Lower leg skin (tissue), 4 donors: Measurements from ENCODE around the gene ZNF326. TPM values are rescaled to one million over a fixed set of nuclear protein-coding genes. Genes with fewer than 3 reads are reported as not detected.

ENCODE experiments used
- DNase-seq, 2 donors: peaks; one replicate each; pipeline ENCODE4 v3.0.0-alpha.2; 2019; ENCODE audit warnings: low spot score in 2 of 2
- H3K4me3 ChIP-seq: fragments of 200-600 bp; sonication (generic); 2 replicates; pipeline ENCODE4 v1.5.1; 2017; ENCODE audit warnings: mild to moderate bottlenecking, low read depth; ENCODE audit not compliant: poor library complexity, severe bottlenecking
- CTCF ChIP-seq, 3 donors: fragments of 450-650 bp; IDR thresholded peaks; one replicate each; pipeline ENCODE4 v1.5.1; 2016; ENCODE audit warnings: antibody characterized with exemption in 3 of 3, mild to moderate bottlenecking in 3 of 3, moderate library complexity in 2 of 3
- POLR2A ChIP-seq, 2 donors: fragments of 450-650 bp; IDR thresholded peaks; one replicate each; pipeline ENCODE4 v1.6.1; 2016 to 2017; ENCODE audit warnings: antibody characterized with exemption in 2 of 2, mild to moderate bottlenecking in 1 of 2, moderate library complexity in 1 of 2
- WGBS, 2 donors: methylation state at CpG; one replicate each; pipeline ENCODE4 v1.1.5; 2018; 5-methylcytosine and 5-hydroxymethylcytosine counted together
- intact Hi-C: fragments of 100-400 bp; cut with DNase I; formaldehyde crosslinking; loops from one replicate; pipeline ENCODE4 v1.15.0; 2023; ENCODE audit warnings: low total_unique reads
- total RNA-seq, 4 donors: library from RNA; depleted of rRNA; stranded (reverse); fragments of >200 nt; gene quantifications; one replicate each; pipeline ENCODE4 v1.1.0, GENCODE V29; 2016

The ZNF326 gene
- 10 to 100 TPM in 1 of 4 donors, 1 to 10 TPM in 3; 5.0 to 14.8 (median 9.1) TPM for total RNA-seq

DNA sequence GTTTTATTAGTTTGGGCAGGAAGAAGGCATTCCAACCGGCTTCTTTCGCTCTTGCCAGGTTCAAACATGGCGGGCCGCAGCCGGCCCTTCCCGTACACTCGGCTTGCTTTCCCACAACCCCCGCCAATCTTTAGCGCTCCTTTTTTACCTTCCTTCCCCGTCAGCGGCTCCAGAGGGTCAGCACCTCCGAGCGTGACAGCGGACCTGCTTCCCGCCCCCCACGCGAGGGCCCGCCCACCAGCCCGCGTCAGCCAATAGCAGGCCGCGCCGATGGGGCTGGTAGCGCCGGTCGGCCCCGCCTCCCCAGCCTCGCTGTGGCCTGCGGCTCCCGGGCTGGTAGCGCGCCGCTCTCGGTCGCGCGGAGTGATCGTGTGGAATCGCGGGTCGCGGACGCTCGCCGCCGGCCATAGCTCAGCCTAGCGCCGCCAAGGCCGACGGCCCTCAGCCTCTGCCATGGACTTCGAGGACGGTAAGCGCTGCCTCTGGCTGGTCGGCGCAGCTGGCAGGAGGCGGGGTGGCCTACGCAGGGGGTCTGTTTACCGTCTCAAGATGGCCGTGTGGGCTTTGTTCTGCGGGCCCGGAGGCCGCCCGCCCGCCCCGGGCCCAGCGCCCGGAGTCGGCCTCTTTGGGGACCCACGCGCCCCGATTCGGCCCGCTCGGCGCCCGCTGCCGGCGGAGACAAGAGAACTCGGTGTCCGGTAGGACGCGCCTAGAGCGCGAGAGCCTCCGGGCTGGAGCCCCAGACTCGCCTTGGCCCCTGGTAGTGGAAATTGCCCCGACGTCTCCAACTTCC, at the start of gene ZNF326:
ZNF326 (plus strand) TSS at position 306 of the 793 bp plus-strand sequence; CDS start at position 454, 148 bp downstream.
- intact Hi-C loops, result no loop called here
- H3K4me3 ChIP-seq, result peak within 1 kb of the TSS; percentile 94
- WGBS, 2 donors, result 0% methylated on average over 19 to 44 of the region's 88 CpGs
- TF ChIP-seq CTCF (IDR thresholded peaks at IDR 0.05) (no peak), POLR2A (IDR thresholded peaks at IDR 0.05) (peak in 1 of 2 donors; percentile 96)
- peak; percentile 93 to 99 for DNase-seq

DNA sequence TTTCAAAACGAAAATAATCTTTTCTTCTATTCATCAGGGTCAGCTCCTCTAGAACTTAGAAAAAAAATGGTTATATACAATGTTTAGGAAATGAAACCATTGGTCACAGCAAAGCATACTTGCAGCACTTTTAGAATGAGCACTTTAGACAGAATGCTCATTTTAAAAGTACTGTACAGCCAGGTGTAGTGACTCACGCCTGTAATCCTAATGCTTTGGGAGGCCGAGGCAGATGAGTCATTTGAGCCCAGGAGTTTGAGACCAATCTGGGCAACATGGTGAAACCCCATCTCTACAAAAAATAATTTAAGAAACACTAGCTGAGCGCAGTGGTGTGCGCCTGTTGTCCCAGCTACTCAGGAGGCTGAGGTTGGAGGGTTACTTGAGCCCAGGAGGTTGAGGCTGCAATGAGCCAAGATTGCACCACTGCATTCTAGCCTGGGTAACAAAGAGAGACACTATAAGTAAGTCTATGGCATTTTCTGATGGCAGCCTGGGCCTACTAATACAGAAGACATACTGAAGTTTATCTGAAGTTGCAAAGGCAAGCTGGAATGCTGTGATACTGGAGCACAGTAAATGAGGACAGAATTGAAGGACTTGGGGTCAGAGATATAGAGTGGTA, 48.9 kb upstream of the ZNF326 start:
- intact Hi-C loops, result no loop called here
- WGBS, 2 donors, result 84 to 86% methylated on average over 5 of the region's 5 CpGs
- no peak for DNase-seq

DNA sequence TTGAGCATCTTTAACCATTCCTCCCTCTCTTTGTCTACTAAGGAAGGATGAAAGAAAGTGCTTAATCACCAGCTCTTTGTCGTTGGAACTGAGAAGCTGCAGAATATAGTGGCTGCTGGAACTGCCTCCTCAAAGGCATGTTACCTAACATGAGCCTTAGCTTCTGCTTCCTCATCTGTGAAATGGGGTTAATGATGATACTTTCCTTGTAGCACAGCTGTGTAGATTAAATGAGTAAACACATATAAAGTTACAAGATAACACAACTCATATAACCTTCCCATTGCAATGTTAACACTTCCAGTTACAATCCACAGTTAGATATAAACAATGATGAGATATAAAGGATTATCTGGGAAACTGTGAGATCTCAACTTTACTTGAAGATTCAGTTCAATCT, 48.4 kb upstream of the ZNF326 start:
- TF ChIP-seq CTCF (IDR thresholded peaks at IDR 0.05), result no peak
- no peak for TF ChIP-seq POLR2A (IDR thresholded peaks at IDR 0.05)
- intact Hi-C loops, result no loop called here
- H3K4me3 ChIP-seq, result no peak overlapping the region
- DNase-seq, result no peak
- WGBS, 2 donors, result 41 to 50% methylated on average over 1 of the region's 1 CpG

More for the DNA sequence above, 48.9 kb upstream of the ZNF326 start:
- H3K4me3 ChIP-seq, result no peak overlapping the region
- no peak for TF ChIP-seq CTCF (IDR thresholded peaks at IDR 0.05)
- TF ChIP-seq POLR2A (IDR thresholded peaks at IDR 0.05), result no peak

DNA sequence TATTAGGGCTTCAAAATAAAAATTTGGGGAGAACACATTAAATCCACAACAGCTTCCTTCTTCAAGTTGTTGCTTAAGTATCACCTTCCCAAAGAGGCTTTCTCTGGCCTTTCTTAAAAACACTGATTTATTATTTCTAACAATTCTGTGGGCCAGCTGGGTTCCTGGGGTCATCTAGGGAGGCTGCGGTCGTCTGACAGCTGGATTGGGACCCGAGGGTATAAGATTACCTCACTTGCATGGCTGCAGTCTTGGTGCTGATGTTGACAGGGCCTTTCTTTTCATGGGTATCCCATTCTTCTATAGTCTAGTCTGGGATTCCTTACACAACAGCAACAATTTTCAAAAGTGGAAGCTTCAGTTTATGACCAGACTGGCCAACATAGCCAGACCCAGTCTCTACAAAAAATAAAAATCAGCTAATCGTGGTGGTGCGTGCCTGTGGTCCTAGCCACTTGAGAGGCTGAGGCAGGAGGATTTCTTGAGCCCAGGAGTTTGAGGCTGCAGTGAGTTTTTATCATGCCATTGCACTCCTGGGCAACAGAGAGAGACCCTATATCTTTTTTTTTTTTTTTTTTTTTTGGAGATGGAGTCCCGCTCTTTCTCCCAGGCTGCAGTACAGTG, 46.1 kb upstream of the ZNF326 start:
- TF ChIP-seq CTCF (IDR thresholded peaks at IDR 0.05) (no peak), POLR2A (IDR thresholded peaks at IDR 0.05) (no peak)
- no peak overlapping the region for H3K4me3 ChIP-seq
- DNase-seq, result no peak
- intact Hi-C loops, result no loop called here
- WGBS, 2 donors, result 91 to 97% methylated on average over 6 of the region's 6 CpGs

- TF ChIP-seq CTCF (IDR thresholded peaks at IDR 0.05) (no peak), POLR2A (IDR thresholded peaks at IDR 0.05) (no peak)
- WGBS, 2 donors, result 3 to 15% methylated on average over 1 of the region's 1 CpG
- intact Hi-C loops, result no loop called here
These were observed 44.8 kb upstream of the ZNF326 start for GRCh38 chr1:89949991-89950624.

More at GRCh38 chr1:89949991-89950624, 44.8 kb upstream of the ZNF326 start:
- H3K4me3 ChIP-seq, result no peak overlapping the region
- DNase-seq, result no peak
